SKM-1 (cell line): ENCODE results near the gene ZNF518A.
"Not testable (repeated sequence)": the region's sequence is repeated elsewhere in the genome, so short reads cannot be mapped to it uniquely, and the experiment has no call there.

ENCODE experiments used
- DNase-seq: peaks from one replicate; lab custom pipeline; 2025; ENCODE audit not compliant: unreplicated experiment; lab: John Stamatoyannopoulos, UW

ZNF518A gene

DNA sequence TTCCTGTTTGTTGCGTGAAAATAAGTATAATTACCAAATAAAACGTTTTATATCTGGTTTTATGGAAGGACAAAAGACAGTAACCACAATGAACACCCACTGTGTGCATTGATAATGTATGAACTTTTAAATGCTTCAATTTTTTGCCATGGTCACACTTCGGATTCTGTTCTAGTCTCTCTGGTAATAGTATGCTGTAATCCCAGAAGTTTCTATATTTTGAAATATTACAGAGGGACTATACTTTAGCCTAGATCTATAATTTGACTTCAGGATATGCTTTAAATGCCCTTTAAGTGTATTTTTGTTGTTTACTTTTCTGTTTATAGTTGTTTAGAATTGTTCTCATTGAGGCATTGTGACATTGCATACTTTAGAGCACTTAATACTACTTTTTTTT, 1.5 kb downstream of the ZNF518A start:
- no peak for DNase-seq

DNA sequence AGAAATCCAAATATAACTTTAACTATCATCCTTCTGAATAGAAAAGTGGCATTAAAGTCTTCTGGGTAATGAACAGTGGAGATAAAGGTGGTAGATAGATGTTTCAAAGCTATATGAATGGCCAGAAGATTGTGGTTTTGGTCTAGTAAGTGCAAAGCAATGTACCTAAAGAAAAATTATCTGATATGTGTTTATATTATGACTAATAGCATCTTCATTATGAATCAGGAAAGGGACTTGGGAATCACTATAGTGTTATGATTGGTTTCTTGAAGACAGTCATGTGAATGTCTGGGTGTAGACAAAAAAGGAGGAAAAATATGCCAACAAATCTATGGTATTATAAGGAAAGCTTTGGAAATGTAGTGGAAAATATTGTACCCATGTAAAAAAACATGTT, 3.0 kb downstream of the ZNF518A start:
- DNase-seq: no peak

DNA sequence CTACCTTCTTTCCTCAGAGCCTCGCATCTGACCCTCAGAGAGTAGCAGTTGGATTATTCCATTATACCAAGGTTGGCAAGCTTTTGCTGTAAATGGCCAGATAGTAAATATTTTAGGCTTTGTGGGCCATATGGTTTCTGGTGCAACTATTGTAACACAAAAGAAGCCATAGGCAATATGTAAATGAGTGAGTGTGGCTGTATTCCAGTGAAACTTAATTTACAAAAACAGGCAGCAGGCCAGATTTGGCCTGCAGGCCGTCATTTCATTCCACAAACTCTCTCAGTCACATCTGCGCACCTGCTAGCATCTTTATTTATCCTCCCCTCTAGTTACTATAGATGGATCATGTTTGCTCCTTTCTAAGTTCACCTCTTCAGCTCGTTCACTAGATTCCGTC, 6.7 kb downstream of the ZNF518A start:
- no peak for DNase-seq

GRCh38 chr10:96137567-96137966, 7.5 kb downstream of the ZNF518A start:
- DNase-seq: no peak

DNA sequence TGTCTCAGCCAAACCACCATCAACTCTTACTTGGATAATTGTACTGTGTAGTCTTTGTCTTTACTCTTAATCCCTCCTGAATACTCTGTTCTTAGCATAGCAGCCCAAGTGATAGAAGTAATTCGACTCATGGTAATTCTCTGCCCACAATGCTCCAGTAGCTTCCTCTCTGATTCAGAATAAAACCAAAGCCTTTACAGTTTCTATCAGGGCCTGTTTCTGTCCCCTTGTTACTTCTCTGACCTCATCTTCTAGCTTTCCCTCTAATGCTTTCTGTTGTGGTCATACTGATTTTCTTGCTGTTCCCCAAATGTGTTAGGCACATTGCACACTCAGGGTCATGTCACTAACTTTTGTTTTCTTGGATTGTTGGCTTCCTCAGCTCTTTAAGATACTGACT, 8.0 kb downstream of the ZNF518A start:
- no peak for DNase-seq

DNA sequence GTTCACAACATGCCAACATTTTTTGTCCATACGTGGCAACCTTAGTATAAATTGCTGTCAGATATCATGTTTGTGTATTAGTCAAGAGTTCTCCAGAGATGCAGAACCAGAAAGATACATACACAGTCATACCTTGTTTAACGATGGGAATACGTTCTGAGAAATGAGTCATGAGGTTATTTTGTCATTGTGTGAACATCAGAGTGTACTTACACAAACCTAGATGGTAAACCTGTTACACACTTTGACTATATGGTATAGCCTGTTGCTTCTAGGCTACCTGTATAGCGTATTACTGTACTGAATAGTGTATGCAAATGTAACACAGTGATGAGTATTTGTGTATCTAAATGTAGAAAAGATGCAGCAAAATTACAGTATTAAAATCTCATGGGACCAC, 22.3 kb downstream of the ZNF518A start:
- no peak for DNase-seq

GRCh38 chr10:96153070-96153469, 23.0 kb downstream of the ZNF518A start:
- DNase-seq: no peak

DNA sequence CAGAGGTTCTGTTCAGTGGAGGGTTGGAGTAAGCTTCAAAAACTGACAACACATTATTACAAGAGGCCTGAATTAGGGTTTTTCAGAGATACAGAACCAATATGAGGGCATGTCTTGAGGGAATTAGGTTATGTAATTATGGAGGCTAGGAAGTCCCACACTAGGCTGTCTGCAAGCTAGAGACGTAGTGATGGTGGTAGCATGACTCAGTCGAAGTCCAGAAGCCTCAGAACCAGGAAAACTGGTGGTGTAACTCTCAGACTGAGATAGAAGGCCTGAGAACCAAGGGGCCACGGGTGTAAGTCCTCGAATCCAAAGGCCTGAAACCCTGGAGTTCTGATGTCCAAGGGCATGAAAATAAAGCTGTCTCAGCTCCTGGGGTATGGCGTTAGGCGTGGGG, 35.6 kb downstream of the ZNF518A start:
- no peak for DNase-seq

DNA sequence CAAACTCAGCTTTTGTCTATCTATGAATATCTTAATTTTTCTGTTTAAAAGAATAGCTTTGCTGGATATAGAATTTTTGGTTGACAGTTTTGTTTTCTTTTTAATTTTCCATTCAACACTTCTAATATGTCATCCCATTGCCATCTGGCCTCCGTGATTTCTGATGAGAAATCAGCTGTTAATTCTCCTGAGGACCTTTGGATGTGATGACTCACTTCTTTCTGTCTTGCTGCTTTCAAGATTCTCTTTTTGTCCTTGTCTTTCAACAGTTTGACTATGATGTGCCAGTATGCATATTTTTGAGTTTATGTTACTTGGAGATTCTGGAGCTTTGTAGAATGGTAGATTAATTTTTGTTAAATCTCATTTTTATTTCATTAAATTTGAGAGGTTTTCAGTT, 38.4 kb downstream of the ZNF518A start:
- DNase-seq: no peak

DNA sequence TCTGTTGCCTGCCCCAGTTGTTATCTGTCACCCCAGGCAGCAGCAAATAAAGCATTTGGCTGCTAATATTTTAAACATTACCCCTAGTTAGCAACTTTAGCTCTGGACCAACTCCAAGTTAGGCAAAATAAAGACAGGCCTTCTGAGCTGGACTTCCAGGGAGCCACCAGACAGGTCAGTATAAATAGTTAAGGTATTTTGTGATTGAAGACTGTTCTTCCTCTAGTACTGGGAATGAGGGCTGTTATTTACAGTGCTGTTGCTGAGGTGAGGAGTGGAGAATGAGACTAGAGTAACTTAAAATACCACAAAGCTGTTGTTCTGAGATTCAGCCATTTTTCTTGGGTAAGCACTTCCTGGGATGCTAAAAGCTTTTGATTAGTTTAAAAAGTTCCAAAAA, 40.1 kb downstream of the ZNF518A start:
- no peak for DNase-seq

DNA sequence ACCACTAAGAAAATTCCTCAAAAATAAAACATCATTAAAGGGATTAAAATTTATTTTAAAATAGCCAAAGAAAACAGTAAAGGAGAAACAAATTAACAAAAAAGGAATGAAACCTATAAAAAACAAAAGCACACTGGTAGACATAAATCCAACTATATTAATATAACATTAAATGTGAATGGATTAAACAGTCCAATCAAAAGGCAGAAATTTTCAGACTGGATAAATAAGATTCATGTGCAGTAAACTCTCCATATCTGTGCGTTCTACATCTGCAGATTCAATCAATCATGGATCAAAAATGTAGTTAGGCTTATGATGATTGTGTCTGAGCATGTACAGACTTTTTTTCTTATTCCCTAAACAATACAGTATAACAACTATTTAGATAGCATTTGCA, 42.6 kb downstream of the ZNF518A start:
- DNase-seq: no peak

- no peak for DNase-seq
Measured at GRCh38 chr10:96176985-96177384, 46.9 kb downstream of the ZNF518A start.

DNA sequence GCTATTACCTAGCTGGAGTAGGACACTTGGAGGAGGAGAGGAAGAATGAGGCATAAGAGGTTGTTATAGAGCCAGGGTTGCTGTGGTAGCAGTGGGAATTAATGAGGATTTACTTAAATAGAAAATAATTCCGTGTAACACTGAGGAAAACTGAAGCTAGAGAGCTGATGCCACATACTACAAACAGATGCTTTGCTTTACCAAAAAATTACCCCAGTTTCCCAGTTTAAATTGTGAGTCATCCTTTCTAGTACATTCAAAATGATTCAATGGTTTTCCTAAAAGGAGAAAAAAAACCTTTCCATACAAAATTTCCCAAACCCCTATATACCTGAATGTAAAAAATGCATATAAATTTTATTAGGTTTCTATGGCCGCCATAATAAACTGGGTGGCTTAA, 58.3 kb downstream of the ZNF518A start:
- DNase-seq: no peak

DNA sequence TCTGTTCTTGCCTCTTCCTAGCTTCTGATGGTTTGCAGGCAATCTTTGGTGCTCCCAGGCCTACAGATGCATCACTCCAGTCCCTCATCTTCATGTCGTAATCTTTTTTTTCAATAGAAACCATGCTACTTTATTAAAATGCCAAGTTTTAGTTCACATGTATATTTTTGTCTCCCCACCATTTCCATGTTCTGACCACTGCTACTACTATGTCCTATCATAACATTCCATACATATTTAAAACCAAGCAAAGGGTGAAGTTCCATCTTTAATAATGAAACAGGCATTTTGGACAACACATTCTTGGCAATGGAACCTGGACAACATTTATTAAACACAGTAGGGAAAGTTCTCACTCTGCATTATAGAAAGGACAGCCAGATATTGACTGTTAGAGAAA, 58.8 kb downstream of the ZNF518A start:
- DNase-seq: no peak

DNA sequence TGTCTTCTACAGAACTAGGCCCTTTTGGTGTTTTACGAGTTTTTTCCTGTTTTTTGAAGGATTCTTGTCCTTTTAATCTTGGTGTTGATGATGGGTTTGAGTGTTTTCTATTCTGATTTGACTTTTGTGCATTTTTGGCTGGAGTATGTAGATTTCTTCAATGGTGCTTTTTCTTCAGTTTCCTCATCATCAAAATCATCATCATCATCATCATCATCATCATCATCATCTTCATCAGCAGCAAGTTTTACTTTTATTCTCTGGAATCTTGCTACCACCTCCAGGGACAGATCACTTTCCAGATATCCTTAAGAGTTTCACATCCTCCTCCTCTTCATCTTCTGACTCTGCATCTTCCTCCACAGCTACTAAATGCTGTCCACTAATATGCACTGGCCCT, 59.4 kb downstream of the ZNF518A start:
- DNase-seq: not testable (repeated sequence)

GRCh38 chr10:96201525-96201924, 71.4 kb downstream of the ZNF518A start:
- no peak for DNase-seq

- no peak for DNase-seq
Measured at GRCh38 chr10:96205580-96205979, 75.5 kb downstream of the ZNF518A start.

GRCh38 chr10:96208271-96208670, 78.2 kb downstream of the ZNF518A start:
- no peak for DNase-seq

DNA sequence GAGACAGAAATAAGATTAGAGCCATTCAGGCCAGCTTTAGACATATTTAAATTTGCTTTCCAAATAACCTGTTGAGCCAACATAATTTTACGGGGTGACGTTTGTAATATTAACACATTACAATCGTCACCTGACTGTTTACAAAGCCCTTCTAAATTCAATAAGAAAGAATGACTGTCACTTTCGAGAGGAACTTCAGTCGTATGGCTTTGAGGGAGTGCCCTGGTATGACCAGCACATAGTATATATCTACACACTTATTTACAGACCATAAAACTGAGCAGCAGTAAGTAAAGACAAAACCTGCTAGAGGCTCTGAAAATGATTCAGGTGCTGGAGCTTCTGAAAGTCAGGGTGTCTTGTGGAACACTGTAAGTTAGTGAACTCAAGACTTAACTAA, 78.8 kb downstream of the ZNF518A start:
- no peak for DNase-seq

GRCh38 chr10:96211764-96212163, 81.7 kb downstream of the ZNF518A start:
- DNase-seq: no peak

GRCh38 chr10:96212911-96213310, 82.8 kb downstream of the ZNF518A start:
- DNase-seq: no peak
